GM12878 (cell line): ENCODE results near the gene ABCC5. TPM values are rescaled to one million over a fixed set of nuclear protein-coding genes. Genes with fewer than 3 reads are reported as not detected.

ENCODE experiments used
- ATAC-seq: fragments of 200-7000 bp; cut with Tn5 transposase; 3 replicates; pipeline ENCODE4 v1.9.1; 2020; ENCODE audit warnings: mild to moderate bottlenecking, moderate library complexity
- BruUV-seq: library from RNA; stranded (reverse); fragments of 400-500 nt; replicated peaks from 2 replicates; lab custom pipeline; 2021; lab: Mats Ljungman, UMichigan
- CTCF ChIA-PET: fragments of 300-600 bp; sonication (Branson Sonifier 250); formaldehyde crosslinking; extraction: SDS; loops from one replicate; lab custom pipeline; 2021; ENCODE audit warnings: inconsistent platforms; lab: Yijun Ruan, JAX
- POLR2A ChIA-PET: fragments of 350-600 bp; formaldehyde crosslinking; extraction: SDS; loops from one replicate; lab custom pipeline; 2021; ENCODE audit warnings: inconsistent platforms; lab: Charles Lee
- RAD21 ChIA-PET: fragments of 300-600 bp; sonication (Branson Sonifier 250); formaldehyde crosslinking; loops from one replicate; lab custom pipeline; 2023; ENCODE audit warnings: antibody characterized with exemption; ENCODE audit not compliant: unreplicated experiment; lab: Charles Lee
- SMC1A ChIA-PET: fragments of 300-600 bp; sonication (Branson Sonifier 250); formaldehyde crosslinking; loops from one replicate; lab custom pipeline; 2023; ENCODE audit not compliant: unreplicated experiment, uncharacterized antibody; lab: Charles Lee
- DNase-seq: peaks from one replicate; pipeline ENCODE4 v3.0.0-alpha.2; 2011; ENCODE audit warnings: low read depth, low spot score
- FAIRE-seq: peaks from 3 replicates; lab custom pipeline; 2011; peaks lifted over from hg19 to GRCh38; lab: Jason Lieb, UNC
- H2AFZ ChIP-seq: 2 replicates; pipeline ENCODE4 v1.6.0; 2011; ENCODE audit warnings: low read depth, low read length, control low read depth; ENCODE audit not compliant: control insufficient read depth
- H3K27ac ChIP-seq: 2 replicates; pipeline ENCODE4 v1.5.1; 2011; ENCODE audit warnings: control low read depth; ENCODE audit not compliant: control insufficient read depth, insufficient read depth
- H3K27me3 ChIP-seq, 2 experiments: replicated peaks in 1 of 2; 2 replicates each; pipeline versions ENCODE4 v1.6.0 to v1.6.1; 2011; ENCODE audit warnings: low read length in 1 of 2; ENCODE audit not compliant: control insufficient read depth in 2 of 2, insufficient read depth in 2 of 2
- H3K36me3 ChIP-seq, 2 experiments: 2 replicates each; pipeline ENCODE4 v1.5.1; 2011; ENCODE audit warnings: low read length in 1 of 2; ENCODE audit not compliant: control insufficient read depth in 2 of 2, insufficient read depth in 2 of 2
- H3K4me1 ChIP-seq: 2 replicates; pipeline ENCODE4 v1.6.1; 2011; ENCODE audit warnings: mild to moderate bottlenecking, low read length, moderate library complexity, mixed read lengths; ENCODE audit not compliant: control insufficient read depth, insufficient read depth
- H3K4me2 ChIP-seq: 2 replicates; pipeline ENCODE4 v1.6.0; 2011; ENCODE audit warnings: control low read depth; ENCODE audit not compliant: control insufficient read depth, insufficient read depth
- H3K4me3 ChIP-seq: fragments of 200-600 bp; sonication (generic); 2 replicates; pipeline ENCODE4 v1.5.1; 2016
- H3K79me2 ChIP-seq: 2 replicates; pipeline ENCODE4 v1.6.0; 2011; ENCODE audit warnings: low read length; ENCODE audit not compliant: control insufficient read depth, insufficient read depth
- H3K9ac ChIP-seq: 2 replicates; pipeline ENCODE4 v1.8.0; 2011; ENCODE audit warnings: low read length, control low read depth, mixed read lengths; ENCODE audit not compliant: control insufficient read depth, insufficient read depth
- H3K9me3 ChIP-seq: replicated peaks from 3 replicates; pipeline ENCODE4 v1.5.1; 2011; ENCODE audit warnings: mild to moderate bottlenecking, low read length; ENCODE audit not compliant: control insufficient read depth, insufficient read depth
- H4K20me1 ChIP-seq: 2 replicates; pipeline ENCODE4 v1.6.0; 2011; ENCODE audit not compliant: control insufficient read depth, insufficient read depth
- ATF2 ChIP-seq: IDR thresholded peaks from 2 replicates; pipeline ENCODE4 v1.6.1; 2012; ENCODE audit warnings: low read length, inconsistent platforms
- ATF3 ChIP-seq: IDR thresholded peaks from 2 replicates; pipeline ENCODE4 v1.6.1; 2011; ENCODE audit warnings: low read depth, mild to moderate bottlenecking, low read length, moderate library complexity, borderline replicate concordance; ENCODE audit errors: extremely low read depth
- HCFC1 ChIP-seq: fragments of 150-350 bp; IDR thresholded peaks from 2 replicates; pipeline ENCODE4 v1.6.1; 2014; ENCODE audit warnings: low read length
- KLF5 ChIP-seq: fragments of 450-650 bp; IDR thresholded peaks from 2 replicates; pipeline ENCODE4 v1.6.1; 2014; ENCODE audit warnings: mild to moderate bottlenecking; ENCODE audit not compliant: partially characterized antibody
- NR2F1 ChIP-seq: fragments of 450-650 bp; conservative IDR thresholded peaks from 2 replicates; pipeline ENCODE4 v1.6.1; 2017; ENCODE audit warnings: mild to moderate bottlenecking
- SP1 ChIP-seq: IDR thresholded peaks from one replicate; pipeline ENCODE4 v1.6.1; 2011; ENCODE audit warnings: low read depth, low read length
- TBL1XR1 ChIP-seq: IDR thresholded peaks from 2 replicates; pipeline ENCODE4 v1.6.1; 2012; ENCODE audit warnings: low read depth, low read length, improper control_type of control experiment
- WGBS: methylation state at CpG from one replicate; pipeline ENCODE4 v1.1.6; 2016; ENCODE audit warnings: low lambda C conversion rate; ENCODE audit not compliant: insufficient replicate concordance, insufficient coverage; ENCODE audit errors: missing lambda C conversion rate; 5-methylcytosine and 5-hydroxymethylcytosine counted together
- in situ Hi-C: fragments of 300-500 bp; cut with MboI; formaldehyde crosslinking; loops from 9 replicates; pipeline ENCODE4 v1.14.3; 2018; ENCODE audit warnings: mixed read lengths
- intact Hi-C: fragments of 100-400 bp; cut with micrococcal nuclease; formaldehyde crosslinking; loops from one replicate; pipeline ENCODE4 v1.14.2; 2022; ENCODE audit not compliant: unreplicated experiment
- polyA plus RNA-seq, 11 experiments: library from polyadenylated mRNA; depleted of rRNA in 4 of 11; unstranded in 6 of 11; stranded (reverse) in 5 of 11; fragments of >200 nt; fragmentation: Nextera tagmentation in 4 of 11; fragmentation: Illumina TruSeq in 1 of 11; extraction: Ambion mirVana in 4 of 11; extraction: Trizol in 1 of 11; gene quantifications; 1 replicate in 1 of 11; 2 replicates in 10 of 11; pipeline versions ENCODE4 v1.2.1 to v1.2.3, GENCODE V29; 2011 to 2016; ENCODE audit warnings: inconsistent platforms in 2 of 11, missing spikeins in 2 of 11, low read depth in 1 of 11
- total RNA-seq, 4 experiments: library from RNA; depleted of rRNA in 3 of 4; stranded (reverse); fragments of >200 nt in 3 of 4; fragmentation: Illumina TruSeq in 1 of 4; extraction: Trizol in 1 of 4; gene quantifications; 2 replicates each; pipeline versions ENCODE4 v1.2.1 to v1.2.3, GENCODE V29; 2013 to 2021

The ABCC5 gene
- total and polyA plus RNA-seq, 10 of the 15 experiments (the other 5 are each of a cell fraction or from before 2014, with no cell fraction given), result 6.0 to 17.8 (median 9.7) TPM

GRCh38 chr3:183927059-183927458 is 90.6 kb downstream of the ABCC5 start:
- ChIA-PET POLR2A (no interaction called here), CTCF (no interaction called here), RAD21 (no interaction called here), SMC1A (no interaction called here)
- no peaks in the 10 kb centered on the region; a peak in 1 of 4 replicates for H3K36me3 ChIP-seq
- no peaks in the 10 kb centered on the region for H4K20me1 ChIP-seq
- BruUV-seq, result no TSS peak
- FAIRE-seq, result no peak
- ATAC-seq, result no peak
- H3K9ac ChIP-seq, result no peak overlapping the region
- intact Hi-C loops, result no loop called here
- no peaks in the 10 kb centered on the region for H3K27me3 ChIP-seq
- H3K27ac ChIP-seq, result no peak overlapping the region
- no peaks in the 10 kb centered on the region for H3K79me2 ChIP-seq
- TF ChIP-seq ATF2, result no peak
- no peak for TF ChIP-seq NR2F1
- TF ChIP-seq KLF5, result no peak
- no peak for TF ChIP-seq SP1
- TF ChIP-seq ATF3, result no peak
- no peak for TF ChIP-seq HCFC1
- no peak for TF ChIP-seq TBL1XR1
- H3K4me2 ChIP-seq, result no peak overlapping the region
- 95% methylated on average over 3 of the region's 3 CpGs for WGBS
- in situ Hi-C loops, result no loop called here
- no peak for DNase-seq
- H3K4me1 ChIP-seq, result no peaks in the 10 kb centered on the region
- H3K4me3 ChIP-seq, result no peak overlapping the region
- H2AFZ ChIP-seq, result no peak overlapping the region
- no peaks in the 10 kb centered on the region for H3K9me3 ChIP-seq
